Muscle layer of colon (tissue), 2 donors: Measurements from ENCODE around the gene NSMF.

Experiments used
- H3K27ac ChIP-seq: one replicate; pipeline ENCODE4 v1.7.0; 2013; ENCODE audit warnings: low read depth, mild to moderate bottlenecking, low read length, moderate library complexity
- H3K27me3 ChIP-seq, 2 donors: one replicate each; pipeline ENCODE4 v1.7.0; 2013; ENCODE audit warnings: low read length in 2 of 2, mild to moderate bottlenecking in 2 of 2; ENCODE audit not compliant: insufficient read depth in 2 of 2, control insufficient read depth in 1 of 2
- H3K36me3 ChIP-seq: one replicate; pipeline ENCODE4 v1.7.0; 2013; ENCODE audit warnings: mild to moderate bottlenecking, low read length; ENCODE audit not compliant: insufficient read depth
- H3K4me1 ChIP-seq: one replicate; pipeline ENCODE4 v1.7.0; 2013; ENCODE audit warnings: mild to moderate bottlenecking, low read length; ENCODE audit not compliant: insufficient read depth
- H3K4me3 ChIP-seq, 2 donors: one replicate each; pipeline ENCODE4 v1.7.0; 2013; ENCODE audit warnings: low read length in 2 of 2, low read depth in 1 of 2, mild to moderate bottlenecking in 1 of 2, moderate library complexity in 1 of 2
- H3K9ac ChIP-seq: one replicate; pipeline ENCODE4 v1.7.0; 2013; ENCODE audit warnings: low read length
- H3K9me3 ChIP-seq: one replicate; pipeline ENCODE4 v1.7.0; 2013; ENCODE audit warnings: mild to moderate bottlenecking, low read length
- donor health status: abdominal sarcoma.
- donor health status: Adenocarcinoma of cecum.

NSMF gene

GRCh38 chr9:137459152-137459600, at the start of gene NSMF:
TSS of gene NSMF (minus strand) at chr9:137459334. CDS start at chr9:137459102, 232 bp downstream.
- H3K27ac ChIP-seq = peak within 1 kb of the TSS; percentile 73
- H3K9me3 ChIP-seq = no peaks in the 10 kb centered on the region
- peaks cover 0 to 4% of the 10 kb centered on the region in 2 donors for H3K27me3 ChIP-seq
- H3K4me3 ChIP-seq = peak within 1 kb of the TSS; percentile 57 to 60
- peaks cover 17% of the 10 kb centered on the region for H3K4me1 ChIP-seq
- peak within 1 kb of the TSS; percentile 68 for H3K9ac ChIP-seq
- peaks cover 11% of the 10 kb centered on the region for H3K36me3 ChIP-seq

GRCh38 chr9:137506702-137507171, 47.6 kb upstream of the NSMF start:
- Histone ChIP-seq H3K36me3 (no peaks in the 10 kb centered on the region), H3K4me1 (no peaks in the 10 kb centered on the region), H3K9me3 (no peaks in the 10 kb centered on the region), H3K4me3 (no peak overlapping the region), H3K27ac (no peak overlapping the region), H3K9ac (no peak overlapping the region), H3K27me3 (no peaks in the 10 kb centered on the region)

GRCh38 chr9:137506274-137506673, 47.1 kb upstream of the NSMF start:
- no peaks in the 10 kb centered on the region for H3K9me3 ChIP-seq
- no peak overlapping the region for H3K9ac ChIP-seq
- no peak overlapping the region for H3K27ac ChIP-seq
- no peaks in the 10 kb centered on the region for H3K27me3 ChIP-seq
- H3K4me3 ChIP-seq = no peak overlapping the region
- H3K4me1 ChIP-seq = no peaks in the 10 kb centered on the region
- no peaks in the 10 kb centered on the region for H3K36me3 ChIP-seq

GRCh38 chr9:137505421-137506140, 46.4 kb upstream of the NSMF start:
- Histone ChIP-seq H3K4me3 (no peak overlapping the region), H3K9me3 (no peaks in the 10 kb centered on the region), H3K36me3 (no peaks in the 10 kb centered on the region), H3K9ac (no peak overlapping the region), H3K27ac (no peak overlapping the region), H3K4me1 (no peaks in the 10 kb centered on the region), H3K27me3 (no peaks in the 10 kb centered on the region)

- Histone ChIP-seq H3K27ac (no peak overlapping the region), H3K4me3 (no peak overlapping the region), H3K4me1 (no peaks in the 10 kb centered on the region), H3K27me3 (no peaks in the 10 kb centered on the region), H3K36me3 (no peaks in the 10 kb centered on the region), H3K9ac (no peak overlapping the region), H3K9me3 (no peaks in the 10 kb centered on the region)
These were observed 45.3 kb upstream of the NSMF start for GRCh38 chr9:137504432-137504777.

GRCh38 chr9:137502008-137502911, 43.1 kb upstream of the NSMF start:
- no peak overlapping the region for H3K27ac ChIP-seq
- H3K4me3 ChIP-seq = no peak overlapping the region
- H3K27me3 ChIP-seq = no peaks in the 10 kb centered on the region
- H3K9ac ChIP-seq = no peak overlapping the region
- no peaks in the 10 kb centered on the region for H3K36me3 ChIP-seq
- H3K4me1 ChIP-seq = no peaks in the 10 kb centered on the region
- no peaks in the 10 kb centered on the region for H3K9me3 ChIP-seq

- H3K4me3 ChIP-seq = no peak overlapping the region
- H3K9me3 ChIP-seq = no peaks in the 10 kb centered on the region
- H3K9ac ChIP-seq = no peak overlapping the region
- H3K4me1 ChIP-seq = no peaks in the 10 kb centered on the region
- no peaks in the 10 kb centered on the region for H3K36me3 ChIP-seq
- H3K27me3 ChIP-seq = no peaks in the 10 kb centered on the region
- no peak overlapping the region for H3K27ac ChIP-seq
These were observed 42.3 kb upstream of the NSMF start for GRCh38 chr9:137501457-137501856.

- Histone ChIP-seq H3K9me3 (no peaks in the 10 kb centered on the region), H3K27me3 (no peaks in the 10 kb centered on the region), H3K36me3 (no peaks in the 10 kb centered on the region), H3K4me1 (no peaks in the 10 kb centered on the region), H3K27ac (no peak overlapping the region), H3K4me3 (no peak overlapping the region), H3K9ac (no peak overlapping the region)
These were observed 41.7 kb upstream of the NSMF start for GRCh38 chr9:137500666-137501397.

GRCh38 chr9:137499858-137500661, 40.9 kb upstream of the NSMF start:
- no peaks in the 10 kb centered on the region for H3K4me1 ChIP-seq
- no peaks in the 10 kb centered on the region for H3K36me3 ChIP-seq
- no peak overlapping the region for H3K27ac ChIP-seq
- no peaks in the 10 kb centered on the region for H3K27me3 ChIP-seq
- H3K9me3 ChIP-seq = no peaks in the 10 kb centered on the region
- no peak overlapping the region for H3K4me3 ChIP-seq
- H3K9ac ChIP-seq = no peak overlapping the region

GRCh38 chr9:137499416-137499815, 40.3 kb upstream of the NSMF start:
- H3K27ac ChIP-seq = no peak overlapping the region

More at GRCh38 chr9:137499416-137499815, 40.3 kb upstream of the NSMF start:
- Histone ChIP-seq H3K9ac (no peak overlapping the region), H3K4me3 (no peak overlapping the region), H3K9me3 (no peaks in the 10 kb centered on the region), H3K27me3 (no peaks in the 10 kb centered on the region), H3K36me3 (no peaks in the 10 kb centered on the region), H3K4me1 (no peaks in the 10 kb centered on the region)
